Naive B cell (primary cell): ENCODE results near the gene PLCH2. TPM values are rescaled to one million over a fixed set of nuclear protein-coding genes. Genes with fewer than 3 reads are reported as not detected.

ENCODE experiments used
- ATAC-seq, 2 donors: fragments of 150-1000 bp; cut with Tn5 transposase; 2 replicates each; pipeline ENCODE4 v1.10.0; 2021; ENCODE audit warnings: low read depth in 2 of 2, mild to moderate bottlenecking in 2 of 2, moderate library complexity in 2 of 2
- DNase-seq: peaks from one replicate; pipeline ENCODE4 v3.0.0; 2022
- H3K27ac Mint-ChIP-seq, 6 donors: one replicate each; pipeline ENCODE4 v1.8.0; 2020 to 2022; ENCODE audit warnings: mild to moderate bottlenecking in 6 of 6, mixed read lengths in 6 of 6, moderate library complexity in 5 of 6, inconsistent platforms in 2 of 6
- H3K27me3 Mint-ChIP-seq, 3 donors: one replicate each; pipeline ENCODE4 v1.8.0; 2021 to 2022; ENCODE audit warnings: mixed read lengths in 3 of 3, mild to moderate bottlenecking in 1 of 3
- H3K36me3 Mint-ChIP-seq, 2 donors: one replicate each; pipeline ENCODE4 v1.8.0; 2020 to 2022; ENCODE audit warnings: mixed read lengths in 2 of 2, inconsistent platforms in 1 of 2, mild to moderate bottlenecking in 1 of 2
- H3K4me1 Mint-ChIP-seq, 3 donors: one replicate each; pipeline ENCODE4 v1.8.0; 2020 to 2022; ENCODE audit warnings: mixed read lengths in 3 of 3, inconsistent platforms in 1 of 3, mild to moderate bottlenecking in 1 of 3, moderate library complexity in 1 of 3
- H3K4me3 Mint-ChIP-seq, 8 donors: one replicate each; pipeline ENCODE4 v1.8.0; 2020 to 2022; ENCODE audit warnings: mild to moderate bottlenecking in 8 of 8, mixed read lengths in 8 of 8, moderate library complexity in 8 of 8, inconsistent platforms in 2 of 8
- H3K9me3 Mint-ChIP-seq, 7 donors: one replicate each; pipeline ENCODE4 v1.8.0; 2020 to 2022; ENCODE audit warnings: mixed read lengths in 7 of 7, mild to moderate bottlenecking in 5 of 7, inconsistent platforms in 2 of 7, moderate library complexity in 1 of 7
- polyA plus RNA-seq, 6 donors: library from polyadenylated mRNA; unstranded; fragments of 300-500 nt; fragmentation: Illumina TruSeq; gene quantifications; one replicate each; pipeline ENCODE4 v1.2.3, GENCODE V29; 2021; ENCODE audit warnings: low read depth in 6 of 6

PLCH2 gene
- polyA plus RNA-seq: 1 to 10 TPM in 5 of 6 donors, under 1 TPM in 1; 0.94 to 2.5 (median 1.6) TPM

GRCh38 chr1:2476061-2476999, at the start of gene PLCH2:
Gene PLCH2, plus strand, starts transcription at chr1:2476289. Its CDS starts 300 bp downstream, at chr1:2476589.
- Mint-ChIP-seq H3K27me3 (peaks cover 0 to under 1% (median 0%) of the 10 kb centered on the region in 3 donors), H3K4me1 (peaks cover 0 to 3% (median under 1%) of the 10 kb centered on the region in 3 donors), H3K4me3 (no peak within 1 kb of the TSS), H3K9me3 (no peaks in the 10 kb centered on the region), H3K36me3 (no peaks in the 10 kb centered on the region), H3K27ac (no peak within 1 kb of the TSS)
- ATAC-seq (no peak), DNase-seq (no peak)

- H3K27me3 Mint-ChIP-seq: peaks cover 0 to 20% (median 0%) of the 10 kb centered on the region in 3 donors
- H3K27ac Mint-ChIP-seq: no peak overlapping the region
- peaks cover 0 to 16% of the 10 kb centered on the region in 2 donors for H3K36me3 Mint-ChIP-seq
- H3K9me3 Mint-ChIP-seq: peaks cover 0 to 15% (median 4%) of the 10 kb centered on the region in 7 donors
- DNase-seq (no peak), ATAC-seq (no peak)
- no peak overlapping the region for H3K4me3 Mint-ChIP-seq
- H3K4me1 Mint-ChIP-seq: peaks cover 0 to 9% (median 0%) of the 10 kb centered on the region in 3 donors
These were observed 49.5 kb upstream of the PLCH2 start for GRCh38 chr1:2426540-2426939.

- Mint-ChIP-seq H3K9me3 (peaks cover 0 to 15% (median 4%) of the 10 kb centered on the region in 7 donors), H3K4me1 (peaks cover 0 to 9% (median 0%) of the 10 kb centered on the region in 3 donors), H3K4me3 (no peak overlapping the region), H3K27me3 (peaks cover 0 to 20% (median 0%) of the 10 kb centered on the region in 3 donors), H3K36me3 (peaks cover 0 to 16% of the 10 kb centered on the region in 2 donors), H3K27ac (peak overlapping the region in 1 of 6 donors; percentile 59)
- no peak for DNase-seq
- no peak for ATAC-seq
These were observed 49.0 kb upstream of the PLCH2 start for GRCh38 chr1:2427051-2427450.

- Mint-ChIP-seq H3K27me3 (peaks cover 0 to 20% (median 0%) of the 10 kb centered on the region in 3 donors), H3K4me3 (no peak overlapping the region), H3K4me1 (peaks cover 0 to 9% (median 0%) of the 10 kb centered on the region in 3 donors), H3K27ac (no peak overlapping the region), H3K9me3 (peaks cover 0 to 10% (median 4%) of the 10 kb centered on the region in 7 donors), H3K36me3 (peaks cover 0 to 16% of the 10 kb centered on the region in 2 donors)
- DNase-seq: no peak
- no peak for ATAC-seq
These were observed 48.1 kb upstream of the PLCH2 start for GRCh38 chr1:2427976-2428375.

DNA sequence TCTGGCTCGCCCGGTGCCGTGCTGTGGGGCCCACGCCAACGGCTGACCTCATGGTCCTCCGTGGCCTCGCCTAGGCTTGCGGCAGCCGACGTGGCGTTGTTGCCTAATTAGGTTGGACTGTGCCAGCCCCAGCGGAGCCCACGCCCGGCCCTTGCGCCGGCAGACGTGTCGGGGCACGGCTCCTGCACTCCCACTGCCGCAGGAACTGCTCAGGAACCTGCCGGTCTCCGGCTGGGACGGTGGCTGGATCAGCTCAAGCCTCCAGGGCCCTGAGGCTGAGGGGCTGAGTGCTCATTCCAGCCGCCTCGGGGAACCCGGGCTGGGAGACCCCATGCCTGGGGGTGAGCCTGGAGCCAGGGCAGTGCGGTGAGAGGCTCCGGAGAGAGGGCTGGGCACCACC, 47.6 kb upstream of the PLCH2 start:
- Mint-ChIP-seq H3K4me3 (no peak overlapping the region), H3K36me3 (peaks cover 0 to 16% of the 10 kb centered on the region in 2 donors), H3K4me1 (peaks cover 0 to 9% (median 0%) of the 10 kb centered on the region in 3 donors), H3K9me3 (peaks cover 0 to 8% (median 3%) of the 10 kb centered on the region in 7 donors), H3K27ac (no peak overlapping the region), H3K27me3 (peaks cover 0 to 15% (median 0%) of the 10 kb centered on the region in 3 donors)
- ATAC-seq (no peak), DNase-seq (no peak)

DNA sequence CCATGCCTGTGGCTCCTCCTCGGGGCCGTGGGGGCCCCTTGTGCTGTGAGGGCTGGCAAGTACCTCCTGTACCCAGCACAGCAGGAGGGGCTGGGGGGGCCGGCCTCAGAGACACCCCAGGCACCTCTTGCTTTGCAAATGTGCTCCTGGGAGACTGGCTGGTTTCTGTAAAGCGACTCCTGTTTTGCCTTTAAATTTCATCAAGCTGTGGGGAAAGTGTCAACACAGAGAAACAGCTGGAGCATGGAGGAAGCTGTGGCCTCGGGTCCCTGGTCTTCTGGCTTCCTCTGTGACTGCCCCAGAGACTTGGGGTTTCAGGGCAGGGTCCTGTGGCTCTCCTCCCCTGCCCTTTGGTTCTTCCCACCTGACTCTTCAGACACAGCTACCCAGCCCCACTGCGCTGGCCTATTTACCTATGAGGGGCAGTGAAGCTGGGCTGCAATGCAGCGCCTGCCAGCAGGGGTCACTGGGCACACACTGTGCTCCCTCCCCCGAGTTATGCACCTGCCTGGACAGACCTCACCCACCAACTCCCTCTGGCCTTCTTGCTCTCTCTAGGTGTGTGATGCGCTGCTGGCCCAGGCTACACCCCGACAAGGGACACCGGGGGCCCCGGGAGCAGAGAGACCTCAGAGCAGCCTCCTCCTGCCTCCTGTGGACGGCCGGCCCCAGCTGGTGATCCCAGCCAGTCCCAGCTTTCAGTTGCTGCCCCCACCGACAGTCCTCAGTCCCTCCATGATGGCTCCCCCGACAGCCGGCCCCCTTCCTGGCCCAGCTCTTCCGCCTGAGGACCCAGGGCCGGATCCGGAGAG, 46.1 kb upstream of the PLCH2 start:
- Mint-ChIP-seq H3K27me3 (peaks cover 0 to 19% (median 0%) of the 10 kb centered on the region in 3 donors), H3K4me3 (no peak overlapping the region), H3K36me3 (peaks cover 0 to 16% of the 10 kb centered on the region in 2 donors), H3K9me3 (peaks cover 0 to 5% (median 3%) of the 10 kb centered on the region in 7 donors), H3K4me1 (peaks cover 0 to 9% (median 0%) of the 10 kb centered on the region in 3 donors), H3K27ac (no peak overlapping the region)
- ATAC-seq (no peak), DNase-seq (no peak)

DNA sequence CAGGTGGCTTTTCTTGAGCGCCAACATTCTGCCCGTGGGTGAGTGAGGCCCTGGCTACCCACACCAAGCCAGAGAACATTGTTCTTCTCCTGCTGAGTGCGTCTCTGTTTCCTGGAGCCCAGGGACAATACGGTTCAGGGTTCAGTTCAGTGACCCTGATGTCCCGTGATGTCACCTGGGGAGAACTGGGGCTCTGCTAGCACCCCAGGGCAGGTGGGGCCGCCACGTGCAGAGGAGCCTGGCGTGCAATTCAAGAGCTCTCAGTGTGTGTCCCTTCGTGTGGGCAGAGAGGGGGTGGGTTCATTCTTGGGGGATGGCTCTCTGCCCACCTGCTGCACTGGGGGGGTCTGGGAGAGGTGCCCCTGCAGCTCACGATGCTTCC, 45.5 kb upstream of the PLCH2 start:
- DNase-seq (no peak), ATAC-seq (no peak)
- no peak overlapping the region for H3K4me3 Mint-ChIP-seq
- H3K9me3 Mint-ChIP-seq: peaks cover 0 to 5% (median 3%) of the 10 kb centered on the region in 7 donors
- H3K27ac Mint-ChIP-seq: no peak overlapping the region
- H3K27me3 Mint-ChIP-seq: peaks cover 0 to 25% (median 0%) of the 10 kb centered on the region in 3 donors
- peaks cover 0 to 16% of the 10 kb centered on the region in 2 donors for H3K36me3 Mint-ChIP-seq
- H3K4me1 Mint-ChIP-seq: peaks cover 0 to 9% (median 0%) of the 10 kb centered on the region in 3 donors

DNA sequence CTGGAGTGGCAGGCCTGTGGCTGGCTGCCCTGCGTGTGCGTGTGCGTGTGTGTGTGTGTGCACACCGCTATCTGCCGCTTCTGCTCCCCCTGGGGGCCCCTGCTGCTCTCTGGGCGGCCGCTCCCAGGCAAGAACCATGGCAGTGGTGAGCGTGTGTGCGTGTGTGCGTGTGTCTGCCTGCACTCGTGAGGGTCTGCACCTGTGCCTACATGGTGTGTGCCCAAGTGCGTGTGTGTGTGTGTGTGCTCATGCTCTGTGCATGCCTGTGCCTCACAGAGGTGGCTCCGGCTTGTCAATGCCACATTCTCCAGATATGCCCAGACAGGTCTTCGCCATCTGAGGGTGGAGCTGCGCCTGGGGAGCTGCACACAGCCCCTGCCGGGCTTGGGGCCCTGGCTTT, 45.0 kb upstream of the PLCH2 start:
- Mint-ChIP-seq H3K27me3 (peaks cover 0 to 26% (median 0%) of the 10 kb centered on the region in 3 donors), H3K4me3 (no peak overlapping the region), H3K27ac (no peak overlapping the region), H3K9me3 (peaks cover 0 to 5% (median 3%) of the 10 kb centered on the region in 7 donors), H3K4me1 (peaks cover 0 to 9% (median 0%) of the 10 kb centered on the region in 3 donors), H3K36me3 (peaks cover 0 to 16% of the 10 kb centered on the region in 2 donors)
- ATAC-seq (no peak), DNase-seq (no peak)

DNA sequence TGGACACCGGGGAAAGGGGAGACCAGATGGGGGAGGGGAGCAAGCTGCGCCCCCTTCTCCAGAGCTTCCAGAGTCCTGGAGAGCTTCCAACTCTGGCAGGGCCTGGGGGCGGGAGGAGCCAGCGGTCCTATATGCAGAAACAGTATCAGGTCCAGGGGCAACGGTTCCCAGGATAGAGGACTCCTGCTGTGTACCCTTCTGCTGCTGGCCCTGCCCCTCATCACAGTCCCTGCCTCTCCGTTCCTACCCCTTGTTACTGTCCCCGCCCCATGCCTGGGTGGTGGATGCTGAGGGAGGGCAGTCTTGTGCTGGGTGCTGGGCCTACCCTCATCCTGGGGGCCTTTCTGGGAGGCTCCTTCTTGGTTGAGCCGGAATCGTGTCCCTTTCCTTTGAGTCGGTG, 44.6 kb upstream of the PLCH2 start:
- DNase-seq (no peak), ATAC-seq (no peak)
- Mint-ChIP-seq H3K9me3 (peaks cover 0 to 5% (median 3%) of the 10 kb centered on the region in 7 donors), H3K36me3 (peaks cover 0 to 16% of the 10 kb centered on the region in 2 donors), H3K27ac (no peak overlapping the region), H3K27me3 (peaks cover 0 to 26% (median 0%) of the 10 kb centered on the region in 3 donors), H3K4me3 (no peak overlapping the region), H3K4me1 (peaks cover 0 to 9% (median 0%) of the 10 kb centered on the region in 3 donors)

GRCh38 chr1:2432441-2432844, 43.6 kb upstream of the PLCH2 start:
- H3K4me3 Mint-ChIP-seq: no peak overlapping the region
- H3K9me3 Mint-ChIP-seq: peaks cover 0 to 5% (median 3%) of the 10 kb centered on the region in 7 donors
- DNase-seq (no peak), ATAC-seq (no peak)
- H3K27ac Mint-ChIP-seq: no peak overlapping the region
- H3K4me1 Mint-ChIP-seq: peaks cover 0 to 9% (median 2%) of the 10 kb centered on the region in 3 donors
- H3K27me3 Mint-ChIP-seq: peaks cover 2 to 29% (median 4%) of the 10 kb centered on the region in 3 donors
- H3K36me3 Mint-ChIP-seq: peaks cover 0 to 16% of the 10 kb centered on the region in 2 donors

- Mint-ChIP-seq H3K36me3 (peaks cover 0 to 16% of the 10 kb centered on the region in 2 donors), H3K27ac (no peak overlapping the region), H3K4me3 (no peak overlapping the region), H3K4me1 (peaks cover 0 to 9% (median 5%) of the 10 kb centered on the region in 3 donors), H3K9me3 (peaks cover 0 to 5% (median 4%) of the 10 kb centered on the region in 7 donors), H3K27me3 (peaks cover 3 to 35% (median 8%) of the 10 kb centered on the region in 3 donors)
- DNase-seq: no peak
- ATAC-seq: no peak
These were observed 42.9 kb upstream of the PLCH2 start for GRCh38 chr1:2433196-2433595.

DNA sequence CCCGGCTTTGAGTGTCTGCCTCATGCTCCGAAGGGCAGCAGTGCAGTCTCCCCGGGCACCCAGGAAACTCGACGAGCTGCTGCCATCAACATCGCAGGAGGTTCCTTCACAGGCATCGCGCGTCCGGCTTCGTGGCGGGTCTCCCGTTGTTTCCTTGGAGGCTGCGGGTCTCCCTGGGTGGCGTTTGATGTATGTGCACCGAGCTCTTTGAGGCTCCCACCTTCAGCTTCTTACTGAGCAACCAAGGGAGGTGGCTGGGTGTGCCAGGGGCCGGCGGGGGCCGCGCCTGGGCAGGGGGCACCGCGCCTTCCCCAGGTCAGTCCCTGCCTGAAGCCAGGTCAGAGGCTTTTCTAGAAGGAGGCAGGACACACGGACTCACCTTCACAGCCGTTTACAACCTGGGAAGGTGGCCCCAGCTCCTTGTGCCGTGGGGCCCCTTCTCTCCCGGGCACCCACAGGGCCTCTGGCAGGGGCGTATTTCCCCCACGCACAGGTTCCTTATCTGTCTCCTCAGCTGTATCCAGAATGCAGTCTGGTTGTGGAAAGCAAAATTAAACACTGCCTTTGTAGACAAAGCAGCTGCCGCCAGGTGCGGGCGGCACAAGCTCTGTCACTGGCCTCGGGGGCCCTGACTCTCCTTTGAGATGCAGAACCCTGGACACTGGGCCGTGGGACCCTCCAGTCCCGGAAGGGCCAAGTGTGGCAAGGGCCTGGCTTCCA, 42.0 kb upstream of the PLCH2 start:
- H3K27me3 Mint-ChIP-seq: peaks cover 3 to 33% (median 8%) of the 10 kb centered on the region in 3 donors
- DNase-seq: no peak
- H3K9me3 Mint-ChIP-seq: peaks cover 0 to 5% (median 4%) of the 10 kb centered on the region in 7 donors
- no peak overlapping the region for H3K27ac Mint-ChIP-seq
- peaks cover 0 to 9% (median 5%) of the 10 kb centered on the region in 3 donors for H3K4me1 Mint-ChIP-seq
- ATAC-seq: no peak
- H3K4me3 Mint-ChIP-seq: no peak overlapping the region
- peaks cover 0 to 14% of the 10 kb centered on the region in 2 donors for H3K36me3 Mint-ChIP-seq
